ENCODE results near the gene KCP. TPM values are rescaled to one million over a fixed set of nuclear protein-coding genes. Genes with fewer than 3 reads are reported as not detected.
A peak's percentile ranks its signal among the peaks of the same experiment; 100 is the strongest.

Gene KCP
- polyA plus RNA-seq, 3 donors, result 0.11 to 0.16 TPM; not detected in 1

GRCh38 chr7:128954150-128954549, 43.6 kb upstream of the KCP start:
- H3K9ac ChIP-seq (ENCODE audit: insufficient read depth, low read length, poor library complexity, severe bottlenecking), result no peak overlapping the region
- H3K4me3 Mint-ChIP-seq, result no peak overlapping the region
- H2AFZ ChIP-seq (ENCODE audit: insufficient read depth, low read depth, low read length, poor library complexity, severe bottlenecking), result no peak overlapping the region
- H3K36me3 Mint-ChIP-seq, result peaks cover 86 to 90% of the 10 kb centered on the region in 2 donors
- peaks cover 68 to 96% of the 10 kb centered on the region in 2 donors for H3K36me3 ChIP-seq (replicated peaks in 1 of 2; ENCODE audit: control insufficient read depth in 1 of 2, insufficient read depth in 2 of 2, low read length in 2 of 2)
- H3K4me1 ChIP-seq (ENCODE audit: control insufficient read depth in 1 of 2, insufficient read depth in 2 of 2, low read length in 2 of 2), result peaks cover 8 to 9% of the 10 kb centered on the region in 2 donors
- no peak overlapping the region for H3K4me3 ChIP-seq (replicated peaks in 1 of 3; ENCODE audit: low read depth in 2 of 3, low read length in 3 of 3)
- peak overlapping the region in 1 of 2 donors; percentile 0 for H3K27ac ChIP-seq (ENCODE audit: low read depth in 1 of 2, low read length in 2 of 2)
- H3K27me3 ChIP-seq (ENCODE audit: control insufficient read depth in 2 of 2, insufficient read depth in 2 of 2, low read length in 2 of 2), result no peaks in the 10 kb centered on the region
- peaks cover 35% of the 10 kb centered on the region for H3K4me1 Mint-ChIP-seq
- no peak for DNase-seq
- H3K79me2 ChIP-seq (ENCODE audit: insufficient read depth, low read length), result peaks cover 15% of the 10 kb centered on the region
- H3K27me3 Mint-ChIP-seq (ENCODE audit: low read depth in 3 of 3), result peaks cover 0 to 1% (median 0%) of the 10 kb centered on the region in 3 donors
- no peaks in the 10 kb centered on the region for H3K9me3 Mint-ChIP-seq
- no CpG with 5 or more reads among the region's 2 CpGs for WGBS (ENCODE audit: insufficient coverage)
- intact Hi-C loops (cut with micrococcal nuclease), result no loop called here
- no peak overlapping the region for H3K4me2 ChIP-seq (replicated peaks; ENCODE audit: extremely low read depth, low read length, poor library complexity, severe bottlenecking)
- H3K27ac Mint-ChIP-seq, result peak overlapping the region in 2 of 7 donors; percentile 33 to 41
- TF ChIP-seq, protein P1, sequence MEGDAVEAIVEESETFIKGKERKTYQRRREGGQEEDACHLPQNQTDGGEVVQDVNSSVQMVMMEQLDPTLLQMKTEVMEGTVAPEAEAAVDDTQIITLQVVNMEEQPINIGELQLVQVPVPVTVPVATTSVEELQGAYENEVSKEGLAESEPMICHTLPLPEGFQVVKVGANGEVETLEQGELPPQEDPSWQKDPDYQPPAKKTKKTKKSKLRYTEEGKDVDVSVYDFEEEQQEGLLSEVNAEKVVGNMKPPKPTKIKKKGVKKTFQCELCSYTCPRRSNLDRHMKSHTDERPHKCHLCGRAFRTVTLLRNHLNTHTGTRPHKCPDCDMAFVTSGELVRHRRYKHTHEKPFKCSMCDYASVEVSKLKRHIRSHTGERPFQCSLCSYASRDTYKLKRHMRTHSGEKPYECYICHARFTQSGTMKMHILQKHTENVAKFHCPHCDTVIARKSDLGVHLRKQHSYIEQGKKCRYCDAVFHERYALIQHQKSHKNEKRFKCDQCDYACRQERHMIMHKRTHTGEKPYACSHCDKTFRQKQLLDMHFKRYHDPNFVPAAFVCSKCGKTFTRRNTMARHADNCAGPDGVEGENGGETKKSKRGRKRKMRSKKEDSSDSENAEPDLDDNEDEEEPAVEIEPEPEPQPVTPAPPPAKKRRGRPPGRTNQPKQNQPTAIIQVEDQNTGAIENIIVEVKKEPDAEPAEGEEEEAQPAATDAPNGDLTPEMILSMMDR (IDR thresholded peaks at IDR 0.05), result no peak
- no peaks in the 10 kb centered on the region for H3K9me3 ChIP-seq (replicated peaks in 1 of 2; ENCODE audit: control insufficient read depth in 1 of 2, insufficient read depth in 1 of 2, low read length in 2 of 2)
- H4K20me1 ChIP-seq (ENCODE audit: insufficient read depth, low read length), result peaks cover 40% of the 10 kb centered on the region

- intact Hi-C loops (cut with micrococcal nuclease), result no loop called here
- Mint-ChIP-seq H3K9me3 (no peaks in the 10 kb centered on the region), H3K36me3 (peaks cover 83 to 91% of the 10 kb centered on the region in 2 donors), H3K4me1 (peaks cover 55% of the 10 kb centered on the region), H3K27ac (peak overlapping the region in 1 of 7 donors; percentile 59), H3K27me3 (ENCODE audit: low read depth in 3 of 3) (peaks cover 0 to 1% (median 0%) of the 10 kb centered on the region in 3 donors), H3K4me3 (no peak overlapping the region)
- peaks cover 41% of the 10 kb centered on the region for H3K79me2 ChIP-seq (ENCODE audit: insufficient read depth, low read length)
- H3K9me3 ChIP-seq (replicated peaks in 1 of 2; ENCODE audit: control insufficient read depth in 1 of 2, insufficient read depth in 1 of 2, low read length in 2 of 2), result no peaks in the 10 kb centered on the region
- TF ChIP-seq, protein P1 (IDR thresholded peaks at IDR 0.05), result no peak
- H2AFZ ChIP-seq (ENCODE audit: insufficient read depth, low read depth, low read length, poor library complexity, severe bottlenecking), result no peak overlapping the region
- no peak for DNase-seq
- 36% methylated on average over 2 of the region's 5 CpGs for WGBS (ENCODE audit: insufficient coverage)
- no peaks in the 10 kb centered on the region for H3K27me3 ChIP-seq (ENCODE audit: control insufficient read depth in 2 of 2, insufficient read depth in 2 of 2, low read length in 2 of 2)
- H3K4me1 ChIP-seq (ENCODE audit: control insufficient read depth in 1 of 2, insufficient read depth in 2 of 2, low read length in 2 of 2), result peaks cover 33 to 38% of the 10 kb centered on the region in 2 donors
- H3K9ac ChIP-seq (ENCODE audit: insufficient read depth, low read length, poor library complexity, severe bottlenecking), result no peak overlapping the region
- H3K36me3 ChIP-seq (replicated peaks in 1 of 2; ENCODE audit: control insufficient read depth in 1 of 2, insufficient read depth in 2 of 2, low read length in 2 of 2), result peaks cover 82 to 96% of the 10 kb centered on the region in 2 donors
- no peak overlapping the region for H3K4me2 ChIP-seq (replicated peaks; ENCODE audit: extremely low read depth, low read length, poor library complexity, severe bottlenecking)
- H3K27ac ChIP-seq (ENCODE audit: low read depth in 1 of 2, low read length in 2 of 2), result peak overlapping the region in 1 of 2 donors; percentile 38
- peaks cover 69% of the 10 kb centered on the region for H4K20me1 ChIP-seq (ENCODE audit: insufficient read depth, low read length)
- H3K4me3 ChIP-seq (replicated peaks in 1 of 3; ENCODE audit: low read depth in 2 of 3, low read length in 3 of 3), result no peak overlapping the region
Measured at GRCh38 chr7:128951296-128951695, 40.8 kb upstream of the KCP start.

All from CD14-positive monocyte (primary cell).